Keratinocyte (primary cell): Measurements from ENCODE around the gene FAT2. TPM values are rescaled to one million over a fixed set of nuclear protein-coding genes. Genes with fewer than 3 reads are reported as not detected.

Experiments used
- DNase-seq: peaks from one replicate; pipeline ENCODE4 v3.0.0-alpha.2; 2011; ENCODE audit warnings: low read depth, missing footprints, low spot score
- FAIRE-seq: peaks from 2 replicates; lab custom pipeline; 2011; peaks lifted over from hg19 to GRCh38; lab: Jason Lieb, UNC
- H2AFZ ChIP-seq: 2 replicates; pipeline ENCODE4 v1.6.0; 2012; ENCODE audit warnings: low read length, control low read depth, inconsistent platforms; ENCODE audit not compliant: control insufficient read depth
- H3K27ac ChIP-seq: 2 replicates; pipeline ENCODE4 v1.5.1; 2011; ENCODE audit warnings: low read length; ENCODE audit not compliant: control insufficient read depth, insufficient read depth
- H3K27me3 ChIP-seq: 3 replicates; pipeline ENCODE4 v1.6.0; 2011; ENCODE audit warnings: low read length; ENCODE audit not compliant: control insufficient read depth, insufficient read depth; ENCODE audit errors: extremely low read depth
- H3K36me3 ChIP-seq, 2 experiments: 2 replicates in 1 of 2; 3 replicates in 1 of 2; pipeline ENCODE4 v1.5.1; 2011; ENCODE audit warnings: low read length in 2 of 2, mild to moderate bottlenecking in 1 of 2; ENCODE audit not compliant: control insufficient read depth in 2 of 2, insufficient read depth in 2 of 2; ENCODE audit errors: extremely low read depth in 1 of 2
- H3K4me1 ChIP-seq: 3 replicates; pipeline ENCODE4 v1.5.1; 2011; ENCODE audit warnings: low read length; ENCODE audit not compliant: control insufficient read depth, insufficient read depth; ENCODE audit errors: extremely low read depth
- H3K4me2 ChIP-seq: 3 replicates; pipeline ENCODE4 v1.6.0; 2011; ENCODE audit warnings: low read depth, low read length; ENCODE audit not compliant: control insufficient read depth, insufficient read depth; ENCODE audit errors: extremely low read depth
- H3K4me3 ChIP-seq, 3 experiments: fragments of 200-600 bp in 1 of 3; sonication (generic) in 1 of 3; 2 replicates in 2 of 3; 3 replicates in 1 of 3; pipeline ENCODE4 v1.5.1; 2011 to 2016; ENCODE audit warnings: low read length in 3 of 3, mild to moderate bottlenecking in 3 of 3, control low read depth in 2 of 3, inconsistent platforms in 1 of 3, low read depth in 1 of 3, mixed read lengths in 1 of 3, mixed run types in 1 of 3, moderate library complexity in 1 of 3; ENCODE audit not compliant: control insufficient read depth in 2 of 3, insufficient read depth in 2 of 3; ENCODE audit errors: extremely low read depth in 1 of 3
- H3K79me2 ChIP-seq: 2 replicates; pipeline ENCODE4 v1.6.0; 2012; ENCODE audit warnings: low read length; ENCODE audit not compliant: control insufficient read depth, insufficient read depth
- H3K9ac ChIP-seq: 3 replicates; pipeline ENCODE4 v1.6.0; 2011; ENCODE audit warnings: low read length; ENCODE audit not compliant: control insufficient read depth, insufficient read depth; ENCODE audit errors: extremely low read depth
- H3K9me1 ChIP-seq: 3 replicates; pipeline ENCODE4 v1.6.0; 2011; ENCODE audit warnings: low read length; ENCODE audit not compliant: control insufficient read depth, insufficient read depth; ENCODE audit errors: extremely low read depth
- H3K9me3 ChIP-seq: 2 replicates; pipeline ENCODE4 v1.5.1; 2012; ENCODE audit warnings: low read depth, low read length; ENCODE audit not compliant: control insufficient read depth
- H4K20me1 ChIP-seq: 3 replicates; pipeline ENCODE4 v1.6.0; 2011; ENCODE audit warnings: low read length; ENCODE audit not compliant: control insufficient read depth, insufficient read depth; ENCODE audit errors: extremely low read depth
- CTCF ChIP-seq, 3 experiments: IDR thresholded peaks in 1 of 3; conservative IDR thresholded peaks in 1 of 3; optimal IDR thresholded peaks in 1 of 3; 2 replicates in 2 of 3; 3 replicates in 1 of 3; pipeline versions ENCODE3 to v1.5.1; 2011; ENCODE audit warnings: low read length in 3 of 3, mild to moderate bottlenecking in 3 of 3, moderate library complexity in 2 of 3, control low read depth in 1 of 3, inconsistent platforms in 1 of 3; ENCODE audit not compliant: insufficient read depth in 2 of 3; ENCODE audit errors: extremely low read depth in 1 of 3
- EZH2 ChIP-seq: IDR thresholded peaks from one replicate; pipeline ENCODE4 v1.6.1; 2012; ENCODE audit warnings: inconsistent platforms, mild to moderate bottlenecking, low read length, moderate library complexity
- dilution Hi-C: fragments of 300-500 bp; cut with MboI; formaldehyde crosslinking; loops from one replicate; pipeline ENCODE4 v1.7.0; 2020; ENCODE audit warnings: low sequenced_read_pairs; ENCODE audit not compliant: extremely low pct_ligation_motif_present
- polyA plus RNA-seq, 5 experiments: library from polyadenylated mRNA; depleted of rRNA in 3 of 5; stranded (reverse) in 3 of 5; stranded (forward) in 1 of 5; unstranded in 1 of 5; fragments of >200 nt; gene quantifications; 1 replicate in 1 of 5; 2 replicates in 3 of 5; 3 replicates in 1 of 5; pipeline versions ENCODE4 v1.2.1 to v1.2.3, GENCODE V29; 2011 to 2012; ENCODE audit warnings: missing spikeins in 2 of 5, low read depth in 1 of 5, low replicate concordance in 1 of 5

The FAT2 gene
- polyA plus RNA-seq, 1 donor (not counting 4 experiments of a cell fraction or from before 2014, with no cell fraction given): 35.0 TPM

- H3K4me1 ChIP-seq: peaks cover 39% of the 10 kb centered on the region
Measured at GRCh38 chr5:151600069-151600665, 9.0 kb upstream of the FAT2 start.

GRCh38 chr5:151598984-151599383, 7.9 kb upstream of the FAT2 start:
- H2AFZ ChIP-seq: peak overlapping the region; percentile 1
- dilution Hi-C loops: no loop called here
- DNase-seq (no peak), FAIRE-seq (peak; percentile 99)
- no peaks in the 10 kb centered on the region for H3K27me3 ChIP-seq
- H3K36me3 ChIP-seq: no peaks in the 10 kb centered on the region
- H3K79me2 ChIP-seq: no peaks in the 10 kb centered on the region
- TF ChIP-seq EZH2 (no peak), CTCF (optimal IDR thresholded peaks at IDR 0.05 in 1 of 3, IDR thresholded peaks at IDR 0.05 in 1 of 3, conservative IDR thresholded peaks at IDR 0.05 in 1 of 3; ENCODE audit: extremely low read depth in 1 of 3, insufficient read depth in 2 of 3, low read length in 3 of 3) (no peak)
- H3K27ac ChIP-seq: peak overlapping the region; percentile 63
- H3K4me1 ChIP-seq: peaks cover 40% of the 10 kb centered on the region
- H3K4me3 ChIP-seq: no peak overlapping the region
- H4K20me1 ChIP-seq: no peaks in the 10 kb centered on the region
- H3K4me2 ChIP-seq: peak overlapping the region; percentile 4
- H3K9ac ChIP-seq: no peak overlapping the region
- H3K9me3 ChIP-seq: no peaks in the 10 kb centered on the region
- no peaks in the 10 kb centered on the region for H3K9me1 ChIP-seq

More at GRCh38 chr5:151600069-151600665, 9.0 kb upstream of the FAT2 start:
- Histone ChIP-seq H3K4me2 (no peak overlapping the region), H3K79me2 (no peaks in the 10 kb centered on the region), H3K27ac (no peak overlapping the region), H3K9me3 (no peaks in the 10 kb centered on the region), H3K9me1 (no peaks in the 10 kb centered on the region), H2AFZ (no peak overlapping the region), H4K20me1 (no peaks in the 10 kb centered on the region), H3K27me3 (no peaks in the 10 kb centered on the region), H3K36me3 (no peaks in the 10 kb centered on the region), H3K9ac (no peak overlapping the region), H3K4me3 (no peak overlapping the region)
- no peak for TF ChIP-seq EZH2
- no peak for TF ChIP-seq CTCF (optimal IDR thresholded peaks at IDR 0.05 in 1 of 3, IDR thresholded peaks at IDR 0.05 in 1 of 3, conservative IDR thresholded peaks at IDR 0.05 in 1 of 3; ENCODE audit: extremely low read depth in 1 of 3, insufficient read depth in 2 of 3, low read length in 3 of 3)
- DNase-seq: no peak
- dilution Hi-C loops: no loop called here
- FAIRE-seq: peak; percentile 26
